SJCRH30 (cell line): ENCODE measurements around the gene FOXP4. TPM values are rescaled to one million over a fixed set of nuclear protein-coding genes. Genes with fewer than 3 reads are reported as not detected.

Experiments used
- DNase-seq, 2 experiments: peaks; one replicate each; pipeline ENCODE4 v3.0.0-alpha.2; 2015 to 2020
- H3K27ac ChIP-seq: fragments of 250-450 bp; sonication (Bioruptor Pico); 2 replicates; pipeline ENCODE4 v1.5.1; 2020; ENCODE audit warnings: mild to moderate bottlenecking, moderate library complexity
- H3K27me3 ChIP-seq: fragments of 250-450 bp; sonication (Bioruptor Pico); 2 replicates; pipeline ENCODE4 v1.5.1; 2020; ENCODE audit warnings: mild to moderate bottlenecking, moderate library complexity
- H3K36me3 ChIP-seq: fragments of 250-450 bp; sonication (Bioruptor Pico); 2 replicates; pipeline ENCODE4 v1.5.1; 2020; ENCODE audit warnings: mild to moderate bottlenecking, moderate library complexity
- H3K4me1 ChIP-seq: fragments of 250-450 bp; sonication (Bioruptor Pico); 2 replicates; pipeline ENCODE4 v1.5.1; 2020; ENCODE audit warnings: mild to moderate bottlenecking, moderate library complexity
- H3K4me3 ChIP-seq: fragments of 250-450 bp; sonication (Bioruptor Pico); 2 replicates; pipeline ENCODE4 v1.5.1; 2020; ENCODE audit warnings: mild to moderate bottlenecking, moderate library complexity
- H3K9me3 ChIP-seq: fragments of 250-450 bp; sonication (Bioruptor Pico); replicated peaks from 2 replicates; pipeline ENCODE4 v1.5.1; 2020; ENCODE audit warnings: mild to moderate bottlenecking, moderate library complexity
- total RNA-seq: library from RNA; depleted of rRNA; stranded (reverse); fragments of >200 nt; shearing (Covaris generic); gene quantifications from 2 replicates; pipeline ENCODE4 v1.2.3, GENCODE V29; 2014

The FOXP4 gene
- total RNA-seq, 1 experiment from 2014 or later = 9.2 TPM

- no peaks in the 10 kb centered on the region for H3K9me3 ChIP-seq
- H3K4me3 ChIP-seq = peak overlapping the region; percentile 8
- H3K36me3 ChIP-seq = no peaks in the 10 kb centered on the region
- peak; percentile 55 to 67 for DNase-seq
- H3K4me1 ChIP-seq = peaks cover 50% of the 10 kb centered on the region
- H3K27ac ChIP-seq = no peak overlapping the region; the same call in 1 of the 2 replicates
- no peaks in the 10 kb centered on the region for H3K27me3 ChIP-seq
These were observed 84.8 kb downstream of the FOXP4 start for GRCh38 chr6:41630946-41631345.

GRCh38 chr6:41633056-41633634, 87.0 kb downstream of the FOXP4 start:
- H3K4me1 ChIP-seq = peaks cover 48% of the 10 kb centered on the region
- H3K27ac ChIP-seq = no peak overlapping the region
- H3K27me3 ChIP-seq = no peaks in the 10 kb centered on the region
- no peak overlapping the region for H3K4me3 ChIP-seq
- H3K9me3 ChIP-seq = no peaks in the 10 kb centered on the region
- H3K36me3 ChIP-seq = no peaks in the 10 kb centered on the region
- no peak for DNase-seq

- peak; percentile 95 to 96 for DNase-seq
- H3K36me3 ChIP-seq = 0 out of 2 replicates have a peak, but pooled peaks cover 3% of the 10 kb centered on the region
- no peaks in the 10 kb centered on the region for H3K27me3 ChIP-seq
- peak overlapping the region; percentile 23; the same call in 1 of the 2 replicates for H3K27ac ChIP-seq
- H3K4me1 ChIP-seq = peaks cover 47% of the 10 kb centered on the region
- no peaks in the 10 kb centered on the region for H3K9me3 ChIP-seq
- H3K4me3 ChIP-seq = no peak overlapping the region
These were observed 88.5 kb downstream of the FOXP4 start for GRCh38 chr6:41634657-41635056.

GRCh38 chr6:41635365-41635764, 89.2 kb downstream of the FOXP4 start:
- no peak for DNase-seq
- Histone ChIP-seq H3K4me3 (no peak overlapping the region), H3K27me3 (no peaks in the 10 kb centered on the region), H3K36me3 (0 out of 2 replicates have a peak, but pooled peaks cover 3% of the 10 kb centered on the region), H3K4me1 (peaks cover 45% of the 10 kb centered on the region), H3K9me3 (no peaks in the 10 kb centered on the region), H3K27ac (peak overlapping the region; percentile 23; the same call in 1 of the 2 replicates)

GRCh38 chr6:41636833-41637193, 90.6 kb downstream of the FOXP4 start:
- DNase-seq = peak; percentile 52 to 60
- H3K36me3 ChIP-seq = peaks cover 9% of the 10 kb centered on the region
- peak overlapping the region; percentile 92 for H3K27ac ChIP-seq
- peak overlapping the region; percentile 88 for H3K4me3 ChIP-seq
- no peaks in the 10 kb centered on the region for H3K27me3 ChIP-seq
- H3K9me3 ChIP-seq = no peaks in the 10 kb centered on the region
- H3K4me1 ChIP-seq = peaks cover 48% of the 10 kb centered on the region

- Histone ChIP-seq H3K27me3 (no peaks in the 10 kb centered on the region), H3K4me1 (peaks cover 53% of the 10 kb centered on the region), H3K36me3 (peaks cover 9% of the 10 kb centered on the region), H3K9me3 (no peaks in the 10 kb centered on the region), H3K4me3 (peak overlapping the region; percentile 88), H3K27ac (peak overlapping the region; percentile 92)
- peak; percentile 42 to 55 for DNase-seq
These were observed 91.2 kb downstream of the FOXP4 start for GRCh38 chr6:41637194-41638001.

- Histone ChIP-seq H3K27ac (peak within 1 kb of the TSS; percentile 92), H3K9me3 (no peaks in the 10 kb centered on the region), H3K4me1 (peaks cover 62% of the 10 kb centered on the region), H3K27me3 (no peaks in the 10 kb centered on the region), H3K4me3 (peak within 1 kb of the TSS; percentile 88), H3K36me3 (peaks cover 9% of the 10 kb centered on the region)
- peak; percentile 83 to 84 for DNase-seq
These were observed 92.1 kb downstream of the FOXP4 start, which contains the start of gene MDFI for GRCh38 chr6:41638002-41638934. MDFI (plus strand) TSS chr6:41638468; CDS start chr6:41638750, 282 bp downstream.

- Histone ChIP-seq H3K9me3 (no peaks in the 10 kb centered on the region), H3K36me3 (peaks cover 9% of the 10 kb centered on the region), H3K4me1 (peaks cover 63% of the 10 kb centered on the region), H3K27ac (peak overlapping the region; percentile 92), H3K4me3 (peak overlapping the region; percentile 88), H3K27me3 (no peaks in the 10 kb centered on the region)
- peak; percentile 78 to 79 for DNase-seq
These were observed 93.0 kb downstream of the FOXP4 start for GRCh38 chr6:41638935-41639808.

GRCh38 chr6:41639809-41640371, 93.7 kb downstream of the FOXP4 start:
- Histone ChIP-seq H3K27ac (peak overlapping the region; percentile 92), H3K4me1 (peaks cover 63% of the 10 kb centered on the region), H3K36me3 (peaks cover 9% of the 10 kb centered on the region), H3K4me3 (peak overlapping the region; percentile 88), H3K27me3 (no peaks in the 10 kb centered on the region), H3K9me3 (no peaks in the 10 kb centered on the region)
- peak; percentile 74 to 79 for DNase-seq

- Histone ChIP-seq H3K4me3 (peak overlapping the region; percentile 88), H3K36me3 (peaks cover 9% of the 10 kb centered on the region), H3K4me1 (peaks cover 63% of the 10 kb centered on the region), H3K27ac (peak overlapping the region; percentile 92), H3K9me3 (no peaks in the 10 kb centered on the region), H3K27me3 (no peaks in the 10 kb centered on the region)
- peak; percentile 94 to 97 for DNase-seq
These were observed 94.2 kb downstream of the FOXP4 start for GRCh38 chr6:41640426-41640825.

GRCh38 chr6:41641352-41641925, 95.3 kb downstream of the FOXP4 start:
- Histone ChIP-seq H3K27me3 (no peaks in the 10 kb centered on the region), H3K4me1 (peaks cover 65% of the 10 kb centered on the region), H3K36me3 (peaks cover 13% of the 10 kb centered on the region), H3K27ac (peak overlapping the region; percentile 92), H3K9me3 (no peaks in the 10 kb centered on the region), H3K4me3 (no peak overlapping the region)
- DNase-seq = no peak

GRCh38 chr6:41642090-41642959, 96.1 kb downstream of the FOXP4 start:
- DNase-seq = no peak
- Histone ChIP-seq H3K36me3 (peaks cover 20% of the 10 kb centered on the region), H3K4me3 (no peak overlapping the region), H3K27ac (peak overlapping the region; percentile 92; the same call in 1 of the 2 replicates), H3K4me1 (peaks cover 69% of the 10 kb centered on the region), H3K27me3 (no peaks in the 10 kb centered on the region), H3K9me3 (no peaks in the 10 kb centered on the region)
